Stimulated activated naive CD8-positive, alpha-beta T cell treated with anti-CD3 and anti-CD28 coated beads, Interleukin-15, amount 100 ng/mL, for 72 hours (primary cell): ENCODE results near the gene LHX3.
A peak's percentile ranks its signal among the peaks of the same experiment; 100 is the strongest.

Source experiments
- ATAC-seq: fragments of 150-1000 bp; cut with Tn5 transposase; 2 replicates; pipeline ENCODE4 v1.10.0; 2021; ENCODE audit warnings: mild to moderate bottlenecking, moderate library complexity
- DNase-seq, 2 donors: peaks; one replicate each; pipeline ENCODE4 v3.0.0; 2021 to 2022
- H3K27ac Mint-ChIP-seq, 2 donors: one replicate each; pipeline ENCODE4 v1.8.0; 2022; ENCODE audit warnings: mild to moderate bottlenecking in 2 of 2, mixed read lengths in 2 of 2, moderate library complexity in 2 of 2
- H3K27me3 Mint-ChIP-seq: one replicate; pipeline ENCODE4 v1.8.0; 2022; ENCODE audit warnings: mixed read lengths
- H3K4me1 Mint-ChIP-seq: one replicate; pipeline ENCODE4 v1.8.0; 2022; ENCODE audit warnings: mild to moderate bottlenecking, mixed read lengths
- H3K4me3 Mint-ChIP-seq, 2 donors: one replicate each; pipeline ENCODE4 v1.8.0; 2022; ENCODE audit warnings: mild to moderate bottlenecking in 2 of 2, mixed read lengths in 2 of 2, moderate library complexity in 1 of 2
- H3K9me3 Mint-ChIP-seq, 2 donors: one replicate each; pipeline ENCODE4 v1.8.0; 2022; ENCODE audit warnings: mixed read lengths in 2 of 2

The LHX3 gene

DNA sequence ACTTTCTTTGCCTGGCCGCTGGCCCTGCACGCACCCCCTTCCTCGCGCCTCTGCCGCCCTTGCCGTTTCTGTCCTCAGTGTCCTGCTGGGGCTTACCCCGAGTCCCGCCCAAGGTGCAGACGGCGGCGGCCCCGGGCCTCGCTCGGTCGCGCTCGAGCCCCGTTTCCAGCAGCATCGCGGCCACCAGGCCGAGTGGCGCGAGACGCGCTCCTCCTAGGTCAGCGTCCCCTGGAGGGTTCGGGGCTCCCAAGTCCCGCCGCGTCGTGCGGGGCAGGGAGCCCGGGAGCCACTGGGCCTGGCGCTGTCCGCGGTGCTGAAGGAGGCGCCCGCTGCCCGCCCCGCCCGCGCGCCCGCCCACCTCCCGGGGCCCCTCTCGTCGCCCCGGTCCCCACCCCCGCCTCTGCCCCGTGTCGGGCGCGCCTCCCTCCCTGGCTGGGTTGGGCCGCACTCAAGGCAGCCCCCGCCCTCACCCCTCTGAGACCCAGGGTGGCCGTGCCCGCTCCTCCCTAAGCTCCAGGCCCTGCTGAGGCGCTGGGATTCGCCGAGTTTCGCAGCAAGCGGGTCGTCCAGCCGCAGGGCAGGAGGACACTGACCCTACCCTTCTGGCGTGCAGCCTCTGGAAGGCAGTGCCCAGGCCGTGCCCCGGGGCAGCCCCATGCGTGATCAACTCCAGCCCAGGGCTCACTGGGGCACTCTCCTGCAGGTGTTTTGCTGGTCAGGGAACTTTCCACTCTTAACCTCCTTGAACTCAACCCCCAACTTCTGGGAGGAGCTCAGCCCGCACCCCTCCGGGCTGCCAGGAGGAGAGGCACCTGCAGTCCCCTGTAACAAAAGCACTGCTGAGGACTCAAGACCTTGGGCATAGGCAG lies at the start of gene LHX3:
Gene LHX3, minus strand, starts transcription at position 291 of the 869 bp plus-strand sequence. Its CDS starts 116 bp downstream, at position 175.
- peak; percentile 50 for ATAC-seq
- no peak for DNase-seq
- H3K4me1 Mint-ChIP-seq: peaks cover 6% of the 10 kb centered on the region
- peak within 1 kb of the TSS in 1 of 2 donors; percentile 19 for H3K27ac Mint-ChIP-seq
- no peak within 1 kb of the TSS for H3K4me3 Mint-ChIP-seq
- no peaks in the 10 kb centered on the region for H3K9me3 Mint-ChIP-seq
- H3K27me3 Mint-ChIP-seq: peaks cover 62% of the 10 kb centered on the region

DNA sequence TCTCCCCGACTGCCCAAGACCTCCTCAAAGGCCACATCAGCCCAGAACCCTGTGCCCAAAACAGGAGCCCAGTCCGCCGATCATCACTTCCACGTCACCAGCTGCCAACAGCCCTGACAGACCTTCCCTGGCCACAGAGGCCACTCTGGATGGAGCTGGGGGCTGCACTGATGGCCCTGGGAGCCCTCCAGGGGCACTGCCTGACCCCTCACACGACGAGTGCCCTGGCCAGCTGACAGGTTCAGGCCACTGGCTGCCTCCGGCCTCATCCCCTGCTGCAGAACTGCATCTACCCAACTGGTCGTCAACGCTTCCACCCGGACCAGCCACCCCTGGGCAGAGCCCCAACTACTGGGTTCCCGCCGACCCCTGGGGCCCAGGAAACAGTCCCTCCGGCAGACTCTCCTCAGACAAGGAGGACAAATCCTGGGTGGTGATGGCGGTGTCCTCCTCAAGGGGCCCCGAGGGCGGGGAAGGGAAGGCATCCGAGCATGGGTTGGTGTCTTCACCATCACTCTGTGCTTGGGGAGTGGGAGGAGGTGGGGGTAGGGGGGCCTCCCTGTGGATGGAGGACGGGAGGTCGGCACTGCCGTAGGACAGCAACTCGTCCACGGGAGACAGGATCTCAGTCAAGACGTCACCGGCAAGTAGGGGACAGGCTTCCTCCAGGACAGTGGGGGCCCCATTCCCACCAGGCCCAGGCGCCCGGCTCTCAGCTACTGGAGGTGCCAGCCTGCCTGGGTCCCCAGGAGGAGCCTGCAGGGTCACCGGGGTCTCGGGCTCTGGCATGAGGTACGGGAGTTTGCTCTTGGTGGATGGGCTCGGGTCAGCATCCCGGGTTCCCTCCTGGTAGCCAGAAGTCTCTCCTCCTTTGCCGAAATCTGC lies 48.6 kb upstream of the LHX3 start:
- no peaks in the 10 kb centered on the region for H3K9me3 Mint-ChIP-seq
- peaks cover 20% of the 10 kb centered on the region for H3K27me3 Mint-ChIP-seq
- ATAC-seq (no peak), DNase-seq (no peak)
- no peak overlapping the region for H3K4me3 Mint-ChIP-seq
- H3K4me1 Mint-ChIP-seq: peaks cover 8% of the 10 kb centered on the region
- H3K27ac Mint-ChIP-seq: no peak overlapping the region

GRCh38 chr9:136252846-136253245 lies 47.9 kb upstream of the LHX3 start:
- H3K4me3 Mint-ChIP-seq: no peak overlapping the region
- H3K9me3 Mint-ChIP-seq: no peaks in the 10 kb centered on the region
- peaks cover 8% of the 10 kb centered on the region for H3K4me1 Mint-ChIP-seq
- DNase-seq (no peak), ATAC-seq (no peak)
- peaks cover 20% of the 10 kb centered on the region for H3K27me3 Mint-ChIP-seq
- H3K27ac Mint-ChIP-seq: no peak overlapping the region

- Mint-ChIP-seq H3K27ac (no peak overlapping the region), H3K9me3 (no peaks in the 10 kb centered on the region), H3K27me3 (peaks cover 20% of the 10 kb centered on the region)
Measured at GRCh38 chr9:136252281-136252680, 47.4 kb upstream of the LHX3 start.

GRCh38 chr9:136251264-136252115 lies 46.6 kb upstream of the LHX3 start:
- DNase-seq (no peak), ATAC-seq (no peak)
- no peak overlapping the region for H3K4me3 Mint-ChIP-seq
- H3K27ac Mint-ChIP-seq: no peak overlapping the region
- peaks cover 8% of the 10 kb centered on the region for H3K4me1 Mint-ChIP-seq
- no peaks in the 10 kb centered on the region for H3K9me3 Mint-ChIP-seq
- peaks cover 20% of the 10 kb centered on the region for H3K27me3 Mint-ChIP-seq

More at GRCh38 chr9:136252281-136252680, 47.4 kb upstream of the LHX3 start:
- ATAC-seq: no peak
- DNase-seq: no peak
- Mint-ChIP-seq H3K4me1 (peaks cover 8% of the 10 kb centered on the region), H3K4me3 (no peak overlapping the region)

- peaks cover 20% of the 10 kb centered on the region for H3K27me3 Mint-ChIP-seq
- H3K4me1 Mint-ChIP-seq: peaks cover 14% of the 10 kb centered on the region
- H3K4me3 Mint-ChIP-seq: no peak overlapping the region
- no peak overlapping the region for H3K27ac Mint-ChIP-seq
- ATAC-seq (no peak), DNase-seq (no peak)
- H3K9me3 Mint-ChIP-seq: no peaks in the 10 kb centered on the region
Measured at GRCh38 chr9:136250676-136251075, 45.7 kb upstream of the LHX3 start.

DNA sequence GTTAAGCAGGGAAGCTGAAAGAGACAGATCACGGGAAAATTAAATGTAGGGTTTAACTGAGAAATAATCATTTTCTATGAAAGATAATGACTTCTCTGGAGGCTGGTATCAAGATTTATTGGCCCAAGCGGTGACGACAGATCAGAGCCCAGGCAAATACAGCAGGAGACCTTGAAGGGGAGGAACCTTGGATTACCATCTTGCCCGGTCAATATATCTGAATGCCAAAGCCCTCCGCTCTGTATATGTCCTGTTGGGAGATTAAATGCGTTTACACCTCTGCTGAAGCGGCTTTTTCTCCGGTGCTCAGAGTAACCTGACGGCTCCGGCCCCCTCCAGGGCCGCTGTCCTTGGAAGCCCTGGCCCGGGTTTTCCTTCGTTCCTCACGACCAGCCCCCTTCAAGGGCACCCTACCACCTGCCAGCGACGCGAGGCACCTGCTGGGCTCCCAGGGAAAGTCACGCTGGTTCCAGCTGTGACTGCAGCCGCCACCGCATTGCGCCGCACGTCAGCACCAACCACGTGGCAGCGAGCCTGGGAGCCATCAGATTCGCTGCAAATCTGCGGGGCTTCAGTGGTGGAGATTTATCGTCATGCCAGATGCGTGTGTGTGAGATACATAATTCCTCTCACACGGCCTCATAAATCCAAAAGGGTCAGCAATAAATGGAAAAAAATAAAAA lies 45.1 kb upstream of the LHX3 start:
- H3K27ac Mint-ChIP-seq: no peak overlapping the region
- H3K4me1 Mint-ChIP-seq: peaks cover 10% of the 10 kb centered on the region
- H3K9me3 Mint-ChIP-seq: no peaks in the 10 kb centered on the region
- ATAC-seq: no peak
- no peak overlapping the region for H3K4me3 Mint-ChIP-seq
- DNase-seq: no peak
- H3K27me3 Mint-ChIP-seq: peaks cover 14% of the 10 kb centered on the region

DNA sequence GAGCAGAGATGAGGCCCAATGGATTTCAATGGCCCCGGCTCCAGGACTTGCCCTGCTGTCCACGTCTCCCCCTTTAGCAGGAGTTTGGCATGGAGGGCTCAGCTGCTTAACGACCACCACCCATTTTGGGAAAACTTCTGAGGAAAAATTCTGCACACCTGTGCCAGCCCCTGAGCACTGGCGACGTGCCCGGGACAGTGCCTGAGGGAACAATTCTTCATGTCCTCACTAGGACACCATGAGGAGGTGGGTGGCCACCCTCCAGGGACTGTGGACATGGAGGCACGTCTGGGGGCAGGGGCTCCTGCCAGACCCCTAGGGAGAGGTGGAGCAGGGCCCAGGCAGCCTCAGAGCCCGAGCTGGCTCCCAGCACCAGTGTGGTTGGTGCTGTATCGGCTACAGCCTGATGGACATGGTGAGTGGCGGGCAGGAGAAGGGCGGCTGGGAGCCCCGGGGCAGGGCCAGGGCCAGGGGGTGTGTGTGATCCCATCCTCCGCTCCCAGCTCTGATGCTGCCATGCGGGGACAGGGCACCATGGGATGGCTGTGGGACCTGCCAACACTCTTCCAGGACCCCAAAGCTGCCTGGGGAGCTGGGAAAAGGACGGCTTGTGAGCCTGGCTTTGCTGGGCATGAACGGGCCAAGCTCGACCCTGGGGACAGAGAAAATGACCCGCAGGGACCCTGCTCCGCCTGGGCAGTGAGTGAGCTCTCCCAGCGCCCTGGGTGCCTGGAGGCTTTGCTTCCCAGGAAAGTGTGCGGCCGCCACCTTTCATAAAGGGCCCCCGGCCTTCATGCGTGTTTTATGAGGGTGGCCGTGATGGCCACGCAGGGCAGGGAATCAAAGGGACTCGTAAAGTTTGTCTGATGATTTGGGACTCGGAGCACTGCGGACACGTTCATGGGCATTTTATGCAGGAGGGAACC lies 44.3 kb upstream of the LHX3 start:
- Mint-ChIP-seq H3K27me3 (peaks cover 8% of the 10 kb centered on the region), H3K9me3 (no peaks in the 10 kb centered on the region), H3K27ac (peak overlapping the region in 1 of 2 donors; percentile 54), H3K4me3 (no peak overlapping the region), H3K4me1 (peaks cover 15% of the 10 kb centered on the region)
- ATAC-seq (no peak), DNase-seq (no peak)

DNA sequence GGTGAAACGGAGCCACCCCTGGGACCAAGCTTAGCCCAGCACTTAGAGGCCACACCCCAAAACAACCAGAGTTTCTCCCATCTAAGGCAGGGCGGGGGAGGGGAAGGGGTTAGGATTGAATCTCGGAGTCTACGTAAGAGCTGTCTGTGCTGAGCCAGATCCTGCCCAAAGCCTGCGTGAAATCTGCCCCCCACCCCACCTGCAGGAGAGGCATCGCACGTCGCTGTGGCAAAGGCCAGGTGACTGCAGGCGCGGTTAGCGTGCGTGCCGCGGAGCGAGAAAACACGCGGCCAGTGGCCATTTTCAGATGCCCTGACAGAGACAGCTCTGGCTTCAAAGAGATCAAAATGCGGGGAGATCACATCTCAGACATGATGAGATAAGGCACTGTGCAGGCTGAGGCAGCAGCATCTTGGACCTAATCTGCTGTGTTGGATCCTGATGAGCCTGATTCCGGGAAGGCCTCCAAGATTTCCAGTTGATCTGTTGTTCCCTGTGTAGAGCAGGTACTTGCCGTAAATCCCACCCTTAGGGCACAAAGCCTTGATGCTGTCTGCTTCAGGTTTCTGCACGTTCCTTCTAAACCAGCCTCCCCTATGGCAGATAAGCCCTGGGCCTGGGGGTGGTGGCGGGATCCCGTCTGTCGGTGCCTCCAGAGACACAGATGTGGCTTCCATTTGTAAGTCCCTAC lies 43.2 kb upstream of the LHX3 start:
- Mint-ChIP-seq H3K4me3 (no peak overlapping the region), H3K9me3 (no peaks in the 10 kb centered on the region), H3K27me3 (peaks cover 2% of the 10 kb centered on the region), H3K27ac (no peak overlapping the region), H3K4me1 (peaks cover 26% of the 10 kb centered on the region)
- ATAC-seq (no peak), DNase-seq (no peak)

DNA sequence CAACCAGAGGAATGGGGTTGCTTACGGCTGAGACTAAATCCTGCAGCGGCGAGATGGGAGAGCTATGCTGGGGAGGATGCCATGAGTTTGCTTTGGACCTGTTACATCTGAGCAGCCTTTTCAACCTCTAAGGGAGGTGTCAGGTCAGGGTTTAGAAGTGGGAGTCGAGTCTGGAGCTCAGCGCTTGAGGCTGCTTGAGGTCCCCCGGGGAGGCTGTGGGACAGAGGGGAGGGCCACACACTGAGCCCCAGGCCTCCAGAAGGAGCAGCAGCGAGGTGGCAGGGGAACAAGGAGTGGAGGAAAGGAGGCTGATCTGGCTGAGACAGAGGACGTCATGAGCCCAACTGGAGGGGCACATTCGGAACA lies 42.6 kb upstream of the LHX3 start:
- DNase-seq (no peak), ATAC-seq (no peak)
- no peaks in the 10 kb centered on the region for H3K27me3 Mint-ChIP-seq
- H3K27ac Mint-ChIP-seq: no peak overlapping the region
- H3K9me3 Mint-ChIP-seq: no peaks in the 10 kb centered on the region
- H3K4me1 Mint-ChIP-seq: peaks cover 31% of the 10 kb centered on the region
- no peak overlapping the region for H3K4me3 Mint-ChIP-seq

GRCh38 chr9:136246849-136247550 lies 42.1 kb upstream of the LHX3 start:
- H3K4me3 Mint-ChIP-seq: no peak overlapping the region
- no peak overlapping the region for H3K27ac Mint-ChIP-seq
- DNase-seq (no peak), ATAC-seq (no peak)
- no peaks in the 10 kb centered on the region for H3K9me3 Mint-ChIP-seq
- H3K27me3 Mint-ChIP-seq: no peaks in the 10 kb centered on the region
- H3K4me1 Mint-ChIP-seq: peaks cover 37% of the 10 kb centered on the region

DNA sequence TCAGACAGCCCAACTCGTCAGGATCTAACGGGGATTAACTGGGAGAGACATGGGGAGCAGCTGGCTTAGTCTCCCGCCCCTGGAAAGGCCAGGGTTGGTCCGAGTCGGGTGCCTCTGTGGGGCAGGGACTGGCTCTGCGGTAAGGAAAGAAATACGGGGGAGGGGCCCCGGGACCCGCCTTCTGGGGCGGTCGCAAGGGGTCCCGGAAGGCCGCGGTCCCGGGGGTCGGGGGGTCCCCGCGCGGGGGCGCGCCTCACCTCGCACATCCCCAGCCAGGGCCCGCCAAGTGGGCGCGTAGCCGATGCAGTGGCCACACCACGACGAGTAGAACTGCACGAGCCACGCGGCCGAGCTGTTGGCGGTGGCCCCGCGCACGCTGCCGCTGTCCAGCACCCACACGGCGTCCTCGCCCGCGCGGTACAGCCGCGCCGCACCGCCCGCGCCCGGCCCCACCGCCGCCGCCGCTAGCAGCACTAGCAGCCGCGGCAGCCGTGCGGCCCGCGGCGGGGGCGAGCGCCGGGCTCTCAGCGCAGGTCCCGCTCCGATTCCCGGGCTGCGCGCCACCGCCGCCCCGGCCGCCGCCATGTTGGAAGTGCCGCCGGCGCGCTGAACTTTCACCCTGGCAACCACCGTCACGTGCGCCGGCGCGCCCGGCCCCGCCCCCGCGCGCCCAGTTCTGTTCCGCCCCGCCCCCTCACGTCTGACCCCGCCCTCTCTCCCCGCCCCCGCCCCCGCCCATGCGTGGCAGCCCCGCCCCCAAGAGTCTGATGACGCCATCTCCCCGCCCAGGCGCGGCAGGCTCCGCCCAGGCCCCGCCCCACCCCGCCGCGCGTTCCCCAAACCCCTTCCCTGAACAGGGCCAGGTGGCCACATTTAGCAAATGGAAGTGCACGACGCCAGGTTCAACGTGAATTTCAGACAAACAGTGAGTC lies 40.6 kb upstream of the LHX3 start, which contains the start of gene QSOX2:
Gene QSOX2, minus strand, starts transcription at position 594 of the 932 bp plus-strand sequence. Its CDS starts 9 bp downstream, at position 585.
- peak; percentile 57 for ATAC-seq
- H3K9me3 Mint-ChIP-seq: no peaks in the 10 kb centered on the region
- peak; percentile 84 to 86 for DNase-seq
- H3K27me3 Mint-ChIP-seq: no peaks in the 10 kb centered on the region
- peaks cover 52% of the 10 kb centered on the region for H3K4me1 Mint-ChIP-seq
- H3K4me3 Mint-ChIP-seq: peak within 1 kb of the TSS; percentile 93 to 96
- peak within 1 kb of the TSS; percentile 90 to 97 for H3K27ac Mint-ChIP-seq
